HG03039 (cell line): Measurements from ENCODE around the gene SORCS1.
"Not testable (repeated sequence)": the region's sequence is repeated elsewhere in the genome, so short reads cannot be mapped to it uniquely, and the experiment has no call there.

ENCODE experiments used
- ATAC-seq: cut with Tn5 transposase; IDR thresholded peaks from one replicate; pipeline ENCODE4 v1.9.1; 2021; ENCODE audit warnings: mild to moderate bottlenecking, moderate library complexity; ENCODE audit not compliant: unreplicated experiment

The SORCS1 gene

DNA sequence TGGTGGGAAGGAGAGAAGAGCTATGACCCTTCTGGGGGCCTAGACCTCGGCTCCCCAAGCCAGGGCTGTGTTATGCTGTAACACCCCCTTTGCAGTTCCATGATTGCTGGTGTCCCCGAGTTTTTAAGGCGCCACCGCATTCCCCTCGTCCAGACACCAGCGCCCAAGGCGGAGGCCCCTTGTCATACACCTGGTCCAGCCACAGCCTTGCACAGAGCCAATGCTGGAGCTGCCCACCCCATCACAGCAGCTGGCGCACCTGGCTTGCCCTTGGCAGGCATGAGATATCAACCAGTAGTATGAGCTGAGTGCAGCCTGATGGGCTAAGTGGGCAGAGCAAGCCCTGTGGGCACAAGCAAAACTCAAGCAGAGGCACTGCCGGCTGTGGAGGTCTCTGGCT is 209.4 kb downstream of the SORCS1 start:
- ATAC-seq, result no peak

- no peak for ATAC-seq
Measured at GRCh38 chr10:106952033-106952432, 212.5 kb downstream of the SORCS1 start.

DNA sequence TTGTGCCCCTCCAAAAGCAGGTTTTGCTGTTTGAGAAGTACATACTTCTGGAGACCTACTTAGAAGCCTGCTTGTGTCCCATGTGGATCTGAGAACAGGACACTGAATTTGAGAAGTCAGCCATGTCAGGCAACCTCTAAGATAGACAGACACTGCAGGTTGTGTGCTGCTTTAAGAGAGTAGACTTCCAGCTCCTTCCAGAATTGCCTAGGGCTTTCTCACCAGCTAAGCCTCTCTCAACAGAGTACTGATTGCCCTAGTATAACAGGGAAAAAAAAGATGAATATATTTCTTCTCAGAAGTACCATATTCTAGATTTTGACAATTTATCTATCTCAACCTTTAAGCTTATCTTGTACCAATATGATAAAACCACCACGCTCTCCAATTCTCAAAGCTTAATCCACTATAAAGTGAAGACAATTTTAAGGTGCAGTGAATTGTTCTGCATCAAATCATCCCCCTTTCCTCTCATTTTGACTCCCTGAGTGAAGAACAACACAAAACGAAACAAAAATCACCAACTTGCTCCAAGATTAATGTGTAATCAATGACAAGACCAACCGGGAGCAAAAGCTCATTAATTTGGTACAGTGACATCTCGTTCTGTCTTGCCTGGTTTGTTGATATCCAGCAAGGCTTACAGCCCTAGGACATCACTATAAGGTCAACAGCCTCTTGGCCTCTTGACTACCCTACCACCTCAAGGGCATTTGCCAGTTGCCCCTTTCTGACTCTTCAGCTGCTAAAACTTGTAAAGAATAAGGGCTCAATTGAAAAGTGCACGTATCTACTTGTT is 214.6 kb downstream of the SORCS1 start:
- no peak for ATAC-seq

DNA sequence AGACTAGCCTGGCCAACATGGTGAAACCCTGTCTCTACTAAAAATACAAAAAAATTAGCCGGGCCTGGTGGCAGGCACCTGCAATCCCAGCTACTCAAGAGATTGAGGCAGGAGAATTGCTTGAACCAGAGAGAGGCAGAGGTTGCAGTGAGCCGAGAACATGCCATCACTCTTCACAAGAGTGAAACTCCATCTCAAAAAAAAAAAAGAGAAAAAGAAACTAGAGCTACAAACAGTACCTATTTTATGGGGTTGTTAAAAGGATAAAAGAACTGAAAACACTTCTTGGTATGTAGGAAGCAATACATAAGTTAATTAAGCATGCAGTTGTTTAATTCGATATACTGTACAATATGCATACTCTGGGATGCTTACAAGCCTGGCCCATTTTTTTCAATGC is 216.9 kb downstream of the SORCS1 start:
- ATAC-seq, result no peak

- ATAC-seq, result no peak
Measured at GRCh38 chr10:106942035-106942662, 222.4 kb downstream of the SORCS1 start.

GRCh38 chr10:106941297-106942034 is 223.0 kb downstream of the SORCS1 start:
- ATAC-seq, result no peak

DNA sequence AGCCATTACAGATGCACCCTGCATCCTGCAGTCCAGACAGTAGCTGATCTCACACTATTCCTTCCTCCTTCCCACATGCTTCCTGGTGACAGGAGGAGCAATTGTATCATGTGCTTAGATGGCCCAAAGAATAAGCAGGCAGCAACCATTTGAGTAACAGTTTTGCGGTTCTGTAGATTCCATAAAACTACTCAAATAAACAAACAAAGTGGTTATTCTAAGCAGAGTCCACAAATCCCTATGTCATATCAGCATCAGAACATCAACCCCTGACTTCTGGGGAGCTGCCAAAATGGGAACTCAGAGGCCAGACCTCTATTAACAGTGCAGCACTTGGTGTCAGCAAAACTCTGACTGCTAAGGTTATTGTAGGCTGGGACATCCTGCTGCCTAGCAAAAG is 226.0 kb downstream of the SORCS1 start:
- ATAC-seq, result no peak

DNA sequence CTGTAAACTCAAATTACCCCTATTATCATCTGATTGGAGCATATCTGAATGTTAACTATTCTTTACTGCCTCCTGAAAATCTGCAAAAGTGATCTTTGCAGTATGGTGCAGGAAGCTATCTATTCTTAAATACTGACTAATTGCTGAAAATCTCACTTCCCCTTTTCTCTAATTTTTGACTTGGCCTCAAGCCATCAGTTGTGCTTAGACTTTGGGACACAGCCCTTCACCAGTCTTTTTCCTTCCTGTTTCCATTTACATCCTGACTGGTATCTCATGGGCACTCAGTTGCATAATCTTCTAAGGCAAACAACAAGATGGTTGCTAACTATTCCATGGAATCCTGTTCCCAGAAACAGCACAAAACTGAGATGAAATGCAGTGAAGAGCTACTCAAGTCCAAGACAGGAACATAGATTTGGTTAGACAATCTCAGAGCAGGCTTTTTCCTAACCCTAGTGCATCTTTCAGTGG is 228.5 kb downstream of the SORCS1 start:
- peak; percentile 81 for ATAC-seq

GRCh38 chr10:106931853-106932249 is 232.7 kb downstream of the SORCS1 start:
- ATAC-seq, result no peak

- peak; percentile 66 for ATAC-seq
Measured at GRCh38 chr10:106931159-106931852, 233.2 kb downstream of the SORCS1 start.

- ATAC-seq, result no peak
Measured at GRCh38 chr10:106930751-106931150, 233.8 kb downstream of the SORCS1 start.

GRCh38 chr10:106929291-106929895 is 235.1 kb downstream of the SORCS1 start:
- ATAC-seq, result no peak

- not testable (repeated sequence) for ATAC-seq
Measured at GRCh38 chr10:106928151-106928550, 236.4 kb downstream of the SORCS1 start.

DNA sequence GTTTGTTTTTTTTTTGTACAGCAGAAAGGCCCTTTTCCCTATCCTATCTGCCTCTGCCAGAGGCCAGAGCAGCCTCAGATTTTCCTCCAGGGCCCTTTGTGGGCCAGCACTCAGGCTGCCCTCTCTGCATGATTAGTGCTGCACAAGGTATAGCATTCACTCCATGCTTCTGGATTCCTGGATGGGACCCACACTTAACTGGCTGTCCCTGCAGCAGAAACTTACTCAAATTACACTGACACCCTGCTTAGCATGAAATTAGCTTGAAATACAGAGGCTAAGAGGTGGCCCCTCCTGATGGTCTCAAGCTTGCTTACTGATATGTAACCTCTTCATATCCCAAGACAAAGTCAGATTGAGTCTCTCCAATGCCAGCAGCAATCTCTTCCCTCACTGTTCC is 239.3 kb downstream of the SORCS1 start:
- no peak for ATAC-seq

- ATAC-seq, result no peak
Measured at GRCh38 chr10:106920538-106920937, 244.0 kb downstream of the SORCS1 start.

- ATAC-seq, result peak; percentile 79
Measured at GRCh38 chr10:106919871-106920282, 244.6 kb downstream of the SORCS1 start.

- ATAC-seq, result no peak
Measured at GRCh38 chr10:106917452-106918055, 247.0 kb downstream of the SORCS1 start.

DNA sequence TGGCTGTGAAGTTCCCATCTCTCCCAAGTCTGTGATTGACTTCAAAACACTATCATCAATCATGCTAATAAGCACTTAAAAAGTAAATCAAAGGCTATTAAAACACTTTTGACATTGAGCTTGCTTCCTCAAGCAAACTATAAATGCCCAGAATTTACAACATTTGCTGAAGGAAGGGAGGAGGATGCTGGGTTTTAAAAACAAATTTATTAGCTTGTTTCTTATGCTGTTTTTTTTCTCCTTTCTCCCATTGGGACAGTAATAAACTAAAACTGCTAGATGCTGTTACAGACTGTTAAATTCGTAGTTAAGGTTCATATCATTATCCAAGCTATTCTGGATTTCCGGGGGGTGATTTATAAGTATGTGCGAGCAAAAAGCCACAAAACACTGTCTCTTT is 250.5 kb downstream of the SORCS1 start:
- no peak for ATAC-seq

DNA sequence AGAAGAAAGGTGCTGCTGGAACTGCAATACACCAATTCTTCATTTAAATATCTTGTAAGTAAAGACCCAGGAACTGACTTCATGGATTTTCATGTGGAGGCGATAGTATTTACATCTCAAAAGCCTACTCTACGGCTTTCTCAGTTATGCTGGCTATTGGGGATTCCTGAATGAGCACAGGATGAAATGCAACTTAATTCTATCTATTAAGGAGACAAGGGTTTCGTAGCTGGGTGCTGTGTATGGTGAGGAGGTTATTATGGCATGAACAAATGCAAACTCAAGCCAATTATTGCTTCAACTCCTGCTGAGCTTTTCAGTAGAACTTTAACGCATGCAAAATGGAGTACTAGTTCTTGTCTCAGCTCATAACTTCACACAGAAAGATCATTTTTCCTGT is 251.2 kb downstream of the SORCS1 start:
- no peak for ATAC-seq

DNA sequence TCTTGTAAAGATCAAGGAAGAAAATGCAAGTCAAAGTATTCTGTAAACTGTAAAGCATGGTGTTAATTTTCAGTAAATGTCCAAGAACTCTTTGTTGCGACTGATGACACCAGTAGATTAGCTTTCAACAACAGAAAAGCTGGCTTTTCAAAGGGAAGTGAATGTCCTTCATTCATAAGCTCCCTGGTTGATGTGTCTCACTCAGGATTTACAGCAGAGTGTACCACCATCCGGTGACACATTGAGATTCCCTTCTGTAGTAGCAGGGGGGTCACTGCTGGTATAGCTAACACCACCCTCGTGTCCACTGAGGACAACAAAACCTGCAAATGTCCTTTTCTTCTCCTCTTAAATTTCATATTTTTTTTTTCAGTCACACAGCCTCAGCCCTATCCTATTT is 253.4 kb downstream of the SORCS1 start:
- ATAC-seq, result no peak
